GM12878 (cell line): ENCODE data around the gene NSFL1C.

Experiments
- BCL11A ChIP-seq: IDR thresholded peaks from 2 replicates; pipeline ENCODE4 v1.6.1; 2011; ENCODE audit warnings: low read depth, low read length
- CBX3 ChIP-seq: fragments of 200-600 bp; sonication (generic); IDR thresholded peaks from 2 replicates; pipeline ENCODE4 v1.6.1; 2016; ENCODE audit warnings: low read depth, borderline replicate concordance
- CHD1 ChIP-seq: IDR thresholded peaks from 2 replicates; pipeline ENCODE4 v1.6.1; 2012; ENCODE audit warnings: low read depth, low read length, improper control_type of control experiment
- EP300 ChIP-seq, 2 experiments: fragments of 150-350 bp in 1 of 2; IDR thresholded peaks; 2 replicates each; pipeline ENCODE4 v1.6.1; 2011 to 2012; ENCODE audit warnings: low read depth in 2 of 2, low read length in 2 of 2, borderline replicate concordance in 1 of 2, improper control_type of control experiment in 1 of 2, inconsistent platforms in 1 of 2; ENCODE audit not compliant: control insufficient read depth in 1 of 2
- JUND ChIP-seq: IDR thresholded peaks from 2 replicates; pipeline ENCODE4 v1.6.1; 2012; ENCODE audit warnings: low read depth, mild to moderate bottlenecking, low read length, improper control_type of control experiment, moderate library complexity
- POLR2A ChIP-seq: IDR thresholded peaks from 2 replicates; pipeline ENCODE4 v1.6.1; 2011; ENCODE audit warnings: low read depth, mild to moderate bottlenecking, low read length
- RBBP5 ChIP-seq: fragments of 200-600 bp; sonication (generic); conservative IDR thresholded peaks from 2 replicates; pipeline ENCODE4 v1.6.1; 2016
- TAF1 ChIP-seq: IDR thresholded peaks from 2 replicates; pipeline ENCODE4 v1.6.1; 2011; ENCODE audit warnings: mild to moderate bottlenecking, low read depth, low read length, borderline replicate concordance
- YY1 ChIP-seq: IDR thresholded peaks from 2 replicates; pipeline ENCODE4 v1.6.1; 2011; ENCODE audit warnings: low read depth, mild to moderate bottlenecking, low read length
- TF ChIP-seq, protein P1 (sequence below), 3 experiments: IDR thresholded peaks in 2 of 3; conservative IDR thresholded peaks in 1 of 3; 2 replicates each; pipeline ENCODE4 v1.5.1; 2011; ENCODE audit warnings: low read depth in 3 of 3, low read length in 3 of 3, mild to moderate bottlenecking in 3 of 3, control low read depth in 2 of 3, moderate library complexity in 2 of 3, inconsistent platforms in 1 of 3, mixed read lengths in 1 of 3; ENCODE audit not compliant: control insufficient read depth in 2 of 3, insufficient read depth in 1 of 3; ENCODE audit errors: extremely low read depth in 1 of 3
- TF ChIP-seq, protein P2 (sequence below): IDR thresholded peaks from 2 replicates; pipeline ENCODE4 v1.6.1; 2012; ENCODE audit warnings: low read depth, low read length, improper control_type of control experiment

DNA sequence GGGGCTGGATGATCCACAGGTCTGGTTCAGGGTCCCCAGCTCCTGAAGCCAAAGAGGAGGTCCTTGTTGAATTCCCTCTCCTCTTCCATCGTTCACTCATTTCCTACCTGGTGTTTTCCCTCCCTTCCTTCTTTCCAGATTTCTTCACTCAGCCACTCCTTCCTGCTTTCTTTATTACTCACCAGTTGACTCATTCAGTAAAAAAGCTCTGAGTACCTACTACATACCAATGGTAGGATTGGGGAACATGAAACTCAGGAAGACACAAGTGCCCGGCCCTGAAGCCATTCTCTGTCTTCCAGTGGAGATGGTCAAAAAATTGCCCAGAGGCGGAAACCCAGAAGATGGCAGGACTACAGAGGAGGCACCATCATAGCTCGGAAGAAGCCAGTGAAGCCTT is 11.9 kb upstream of the NSFL1C start:
- no peak for TF ChIP-seq YY1
- TF ChIP-seq, protein P1, sequence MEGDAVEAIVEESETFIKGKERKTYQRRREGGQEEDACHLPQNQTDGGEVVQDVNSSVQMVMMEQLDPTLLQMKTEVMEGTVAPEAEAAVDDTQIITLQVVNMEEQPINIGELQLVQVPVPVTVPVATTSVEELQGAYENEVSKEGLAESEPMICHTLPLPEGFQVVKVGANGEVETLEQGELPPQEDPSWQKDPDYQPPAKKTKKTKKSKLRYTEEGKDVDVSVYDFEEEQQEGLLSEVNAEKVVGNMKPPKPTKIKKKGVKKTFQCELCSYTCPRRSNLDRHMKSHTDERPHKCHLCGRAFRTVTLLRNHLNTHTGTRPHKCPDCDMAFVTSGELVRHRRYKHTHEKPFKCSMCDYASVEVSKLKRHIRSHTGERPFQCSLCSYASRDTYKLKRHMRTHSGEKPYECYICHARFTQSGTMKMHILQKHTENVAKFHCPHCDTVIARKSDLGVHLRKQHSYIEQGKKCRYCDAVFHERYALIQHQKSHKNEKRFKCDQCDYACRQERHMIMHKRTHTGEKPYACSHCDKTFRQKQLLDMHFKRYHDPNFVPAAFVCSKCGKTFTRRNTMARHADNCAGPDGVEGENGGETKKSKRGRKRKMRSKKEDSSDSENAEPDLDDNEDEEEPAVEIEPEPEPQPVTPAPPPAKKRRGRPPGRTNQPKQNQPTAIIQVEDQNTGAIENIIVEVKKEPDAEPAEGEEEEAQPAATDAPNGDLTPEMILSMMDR (IDR thresholded peaks at IDR 0.05 in 2 of 3, conservative IDR thresholded peaks at IDR 0.05 in 1 of 3; ENCODE audit: control insufficient read depth in 2 of 3, extremely low read depth in 1 of 3, insufficient read depth in 1 of 3, low read depth in 3 of 3, low read length in 3 of 3) = no peak
- TF ChIP-seq RBBP5 = no peak
- no peak for TF ChIP-seq BCL11A
- TF ChIP-seq CHD1 = no peak
- TF ChIP-seq EP300 (IDR thresholded peaks at IDR 0.05; ENCODE audit: borderline replicate concordance in 1 of 2, control insufficient read depth in 1 of 2, low read depth in 2 of 2, low read length in 2 of 2) = no peak
- TF ChIP-seq POLR2A = no peak
- no peak for TF ChIP-seq CBX3
- no peak for TF ChIP-seq TAF1
- TF ChIP-seq, protein P2, sequence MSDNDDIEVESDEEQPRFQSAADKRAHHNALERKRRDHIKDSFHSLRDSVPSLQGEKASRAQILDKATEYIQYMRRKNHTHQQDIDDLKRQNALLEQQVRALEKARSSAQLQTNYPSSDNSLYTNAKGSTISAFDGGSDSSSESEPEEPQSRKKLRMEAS = no peak
- TF ChIP-seq JUND = no peak
